Caco-2 (cell line): ENCODE data around the gene NFAM1. TPM values are rescaled to one million over a fixed set of nuclear protein-coding genes. Genes with fewer than 3 reads are reported as not detected.

Experiments
- BruUV-seq: library from RNA; stranded (reverse); fragments of 400-500 nt; replicated peaks from 2 replicates; lab custom pipeline; 2021; lab: Mats Ljungman, UMichigan
- CTCF ChIA-PET: fragments of 300-600 bp; sonication (Branson Sonifier 250); formaldehyde crosslinking; loops from one replicate; lab custom pipeline; 2022; ENCODE audit warnings: antibody characterized with exemption; lab: Charles Lee
- POLR2A ChIA-PET: fragments of 300-600 bp; sonication (Branson Sonifier 250); formaldehyde crosslinking; loops from one replicate; lab custom pipeline; 2022; ENCODE audit warnings: antibody characterized with exemption; lab: Charles Lee
- DNase-seq, 2 experiments: peaks; one replicate each; pipeline versions ENCODE4 v3.0.0 to v3.0.0-alpha.2; 2020 to 2022
- H3K27me3 ChIP-seq: replicated peaks from 2 replicates; pipeline ENCODE4 v1.6.0; 2011; ENCODE audit warnings: low read length; ENCODE audit not compliant: control insufficient read depth, insufficient read depth
- H3K36me3 ChIP-seq: 2 replicates; pipeline ENCODE4 v1.5.1; 2011; ENCODE audit warnings: low read length; ENCODE audit not compliant: control insufficient read depth, insufficient read depth
- H3K4me1 ChIP-seq: fragments of 250-450 bp; sonication (Bioruptor Pico); 2 replicates; pipeline ENCODE4 v1.5.1; 2020; ENCODE audit warnings: mild to moderate bottlenecking
- H3K4me3 ChIP-seq: 2 replicates; pipeline ENCODE4 v1.5.1; 2011; ENCODE audit warnings: low read depth, mild to moderate bottlenecking, control low read depth, low read length
- H3K9me3 ChIP-seq: fragments of 250-450 bp; sonication (Bioruptor Pico); 2 replicates; pipeline ENCODE4 v1.5.1; 2020; ENCODE audit warnings: mild to moderate bottlenecking, moderate library complexity
- H3K27ac Mint-ChIP-seq: one replicate; pipeline ENCODE4 v1.8.0; 2022; ENCODE audit warnings: mixed read lengths; ENCODE audit not compliant: unreplicated experiment
- H3K27me3 Mint-ChIP-seq: one replicate; pipeline ENCODE4 v1.8.0; 2022; ENCODE audit warnings: mixed read lengths; ENCODE audit not compliant: insufficient read depth, unreplicated experiment
- H3K36me3 Mint-ChIP-seq: one replicate; pipeline ENCODE4 v1.8.0; 2022; ENCODE audit warnings: mild to moderate bottlenecking, mixed read lengths; ENCODE audit not compliant: insufficient read depth, unreplicated experiment
- H3K4me1 Mint-ChIP-seq: one replicate; pipeline ENCODE4 v1.8.0; 2022; ENCODE audit warnings: low read depth, mixed read lengths; ENCODE audit not compliant: unreplicated experiment
- H3K4me3 Mint-ChIP-seq: one replicate; pipeline ENCODE4 v1.8.0; 2022; ENCODE audit warnings: mild to moderate bottlenecking, moderate library complexity, mixed read lengths; ENCODE audit not compliant: unreplicated experiment
- H3K9me3 Mint-ChIP-seq: one replicate; pipeline ENCODE4 v1.8.0; 2022; ENCODE audit warnings: mixed read lengths; ENCODE audit not compliant: unreplicated experiment
- intact Hi-C: fragments of 100-400 bp; cut with micrococcal nuclease; formaldehyde crosslinking; loops from one replicate; pipeline ENCODE4 v1.10.0; 2022; ENCODE audit not compliant: unreplicated experiment
- total RNA-seq: library from RNA; stranded (reverse); gene quantifications from 2 replicates; pipeline ENCODE4 v1.2.3, GENCODE V29; 2022
- TF ChIP-seq, protein P1 (sequence below), 2 experiments: fragments of 200-600 bp in 1 of 2; IDR thresholded peaks; 1 replicate in 1 of 2; 2 replicates in 1 of 2; pipeline versions ENCODE4 v1.5.1 to v1.8.0; 2011 to 2022; ENCODE audit warnings: antibody characterized with exemption in 1 of 2, control low read depth in 1 of 2, inconsistent platforms in 1 of 2, low read depth in 1 of 2, low read length in 1 of 2, mild to moderate bottlenecking in 1 of 2, moderate library complexity in 1 of 2; ENCODE audit not compliant: insufficient read depth in 1 of 2, severe bottlenecking in 1 of 2, unreplicated experiment in 1 of 2

NFAM1 gene
- total RNA-seq, 1 experiment from 2014 or later: not detected

DNA sequence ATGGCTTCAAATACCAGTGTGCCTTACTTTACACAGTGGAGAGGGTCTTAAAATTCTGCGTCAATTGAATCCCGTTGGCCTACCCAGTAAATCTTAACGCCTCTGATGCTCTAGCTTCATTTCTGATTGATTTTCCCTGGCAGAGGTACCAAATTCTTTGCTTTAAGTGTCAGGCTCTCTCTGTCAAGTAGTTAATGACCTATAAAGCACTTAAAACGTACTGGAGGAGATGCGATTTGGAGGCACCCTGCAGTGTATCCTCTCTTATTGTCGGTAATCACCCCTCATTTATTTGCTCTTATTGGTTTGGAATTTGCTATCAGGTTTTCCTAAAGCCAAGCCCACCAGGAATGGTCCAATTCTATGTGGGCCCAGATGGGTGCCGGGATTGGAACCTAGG, 59.2 kb downstream of the NFAM1 start:
- peaks cover 16% of the 10 kb centered on the region for H3K4me1 Mint-ChIP-seq
- no peaks in the 10 kb centered on the region for H3K36me3 ChIP-seq
- H3K4me1 ChIP-seq: peaks cover 5% of the 10 kb centered on the region
- H3K9me3 Mint-ChIP-seq: no peaks in the 10 kb centered on the region
- no peak for DNase-seq
- ChIA-PET POLR2A (interaction anchor here (0.6 kb wide), 2 partner anchors 27 to 374 kb away, joined by 3 to 4 read pairs; partner anchors contain the start of gene WBP2NL), CTCF (no interaction called here)
- H3K27me3 ChIP-seq: no peaks in the 10 kb centered on the region
- TF ChIP-seq, protein P1, sequence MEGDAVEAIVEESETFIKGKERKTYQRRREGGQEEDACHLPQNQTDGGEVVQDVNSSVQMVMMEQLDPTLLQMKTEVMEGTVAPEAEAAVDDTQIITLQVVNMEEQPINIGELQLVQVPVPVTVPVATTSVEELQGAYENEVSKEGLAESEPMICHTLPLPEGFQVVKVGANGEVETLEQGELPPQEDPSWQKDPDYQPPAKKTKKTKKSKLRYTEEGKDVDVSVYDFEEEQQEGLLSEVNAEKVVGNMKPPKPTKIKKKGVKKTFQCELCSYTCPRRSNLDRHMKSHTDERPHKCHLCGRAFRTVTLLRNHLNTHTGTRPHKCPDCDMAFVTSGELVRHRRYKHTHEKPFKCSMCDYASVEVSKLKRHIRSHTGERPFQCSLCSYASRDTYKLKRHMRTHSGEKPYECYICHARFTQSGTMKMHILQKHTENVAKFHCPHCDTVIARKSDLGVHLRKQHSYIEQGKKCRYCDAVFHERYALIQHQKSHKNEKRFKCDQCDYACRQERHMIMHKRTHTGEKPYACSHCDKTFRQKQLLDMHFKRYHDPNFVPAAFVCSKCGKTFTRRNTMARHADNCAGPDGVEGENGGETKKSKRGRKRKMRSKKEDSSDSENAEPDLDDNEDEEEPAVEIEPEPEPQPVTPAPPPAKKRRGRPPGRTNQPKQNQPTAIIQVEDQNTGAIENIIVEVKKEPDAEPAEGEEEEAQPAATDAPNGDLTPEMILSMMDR (IDR thresholded peaks at IDR 0.05; ENCODE audit: insufficient read depth in 1 of 2, low read depth in 1 of 2, low read length in 1 of 2, severe bottlenecking in 1 of 2, unreplicated experiment in 1 of 2): no peak
- intact Hi-C loops: no loop called here
- no peak overlapping the region for H3K4me3 ChIP-seq
- no peaks in the 10 kb centered on the region for H3K9me3 ChIP-seq
- no peak overlapping the region for H3K4me3 Mint-ChIP-seq
- peaks cover 6% of the 10 kb centered on the region for H3K36me3 Mint-ChIP-seq
- BruUV-seq: no TSS peak
- no peak overlapping the region for H3K27ac Mint-ChIP-seq
- no peaks in the 10 kb centered on the region for H3K27me3 Mint-ChIP-seq

GRCh38 chr22:42371501-42371900, 60.7 kb downstream of the NFAM1 start:
- peaks cover 6% of the 10 kb centered on the region for H3K36me3 Mint-ChIP-seq
- CTCF ChIA-PET: no interaction called here

DNA sequence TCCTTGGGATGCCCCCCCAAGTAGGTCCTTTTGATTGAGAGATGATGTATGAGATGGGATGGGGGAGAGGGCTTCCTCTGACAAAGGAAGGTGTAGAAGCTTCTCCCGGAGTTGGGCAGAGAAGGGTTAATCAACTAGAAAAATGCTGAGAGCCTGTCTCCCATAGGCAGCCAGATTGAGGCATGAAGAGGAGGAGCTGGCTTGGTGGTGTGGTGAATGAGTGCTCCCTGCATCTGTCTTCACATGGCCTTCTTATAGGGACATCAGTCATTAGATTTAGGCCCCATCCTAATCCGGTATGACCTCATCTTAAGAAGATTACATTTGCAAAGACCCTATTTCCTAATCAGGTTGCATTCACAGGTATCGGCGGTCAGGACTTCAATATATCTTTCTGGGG, 61.1 kb downstream of the NFAM1 start:
- H3K27ac Mint-ChIP-seq: no peak overlapping the region
- Histone ChIP-seq H3K4me1 (no peaks in the 10 kb centered on the region; the same call in 1 of the 2 replicates), H3K36me3 (no peaks in the 10 kb centered on the region), H3K4me3 (no peak overlapping the region), H3K9me3 (no peaks in the 10 kb centered on the region), H3K27me3 (no peaks in the 10 kb centered on the region)
- intact Hi-C loops: no loop called here
- peaks cover 6% of the 10 kb centered on the region for H3K36me3 Mint-ChIP-seq
- H3K4me3 Mint-ChIP-seq: no peak overlapping the region
- CTCF ChIA-PET: no interaction called here
- no TSS peak for BruUV-seq
- no peaks in the 10 kb centered on the region for H3K9me3 Mint-ChIP-seq
- no peaks in the 10 kb centered on the region for H3K27me3 Mint-ChIP-seq
- POLR2A ChIA-PET: no interaction called here
- peaks cover 17% of the 10 kb centered on the region for H3K4me1 Mint-ChIP-seq
- TF ChIP-seq, protein P1 (IDR thresholded peaks at IDR 0.05; ENCODE audit: insufficient read depth in 1 of 2, low read depth in 1 of 2, low read length in 1 of 2, severe bottlenecking in 1 of 2, unreplicated experiment in 1 of 2): no peak
- DNase-seq: no peak

More at GRCh38 chr22:42371501-42371900, 60.7 kb downstream of the NFAM1 start:
- H3K27me3 Mint-ChIP-seq: no peaks in the 10 kb centered on the region
- H3K27ac Mint-ChIP-seq: no peak overlapping the region
- TF ChIP-seq, protein P1 (IDR thresholded peaks at IDR 0.05; ENCODE audit: insufficient read depth in 1 of 2, low read depth in 1 of 2, low read length in 1 of 2, severe bottlenecking in 1 of 2, unreplicated experiment in 1 of 2): no peak
- H3K4me1 Mint-ChIP-seq: peaks cover 17% of the 10 kb centered on the region
- no peaks in the 10 kb centered on the region for H3K27me3 ChIP-seq
- no peaks in the 10 kb centered on the region for H3K9me3 ChIP-seq
- POLR2A ChIA-PET: no interaction called here
- no TSS peak for BruUV-seq
- no peak overlapping the region for H3K4me3 Mint-ChIP-seq
- H3K9me3 Mint-ChIP-seq: no peaks in the 10 kb centered on the region
- intact Hi-C loops: no loop called here
- no peaks in the 10 kb centered on the region; the same call in 1 of the 2 replicates for H3K4me1 ChIP-seq
- DNase-seq: no peak
- no peak overlapping the region for H3K4me3 ChIP-seq
- H3K36me3 ChIP-seq: no peaks in the 10 kb centered on the region
